HEK293T (cell line): ENCODE data around the gene DNAH1.

Experiments
- ARNT ChIP-seq: fragments of 450-650 bp; IDR thresholded peaks from 2 replicates; pipeline ENCODE4 v1.6.1; 2017; ENCODE audit warnings: mild to moderate bottlenecking
- BHLHE40 ChIP-seq: fragments of 450-650 bp; IDR thresholded peaks from 2 replicates; pipeline ENCODE4 v1.6.1; 2016; ENCODE audit warnings: mild to moderate bottlenecking, moderate library complexity, borderline replicate concordance
- CTBP1 ChIP-seq: fragments of 450-650 bp; IDR thresholded peaks from 2 replicates; pipeline ENCODE4 v1.6.1; 2016; ENCODE audit warnings: borderline replicate concordance
- ELF4 ChIP-seq: fragments of 450-650 bp; IDR thresholded peaks from 2 replicates; pipeline ENCODE4 v1.6.1; 2017; ENCODE audit warnings: antibody characterized with exemption
- FOXA1 ChIP-seq: fragments of 450-650 bp; IDR thresholded peaks from 2 replicates; pipeline ENCODE4 v1.6.1; 2016; ENCODE audit warnings: mild to moderate bottlenecking
- FOXM1 ChIP-seq: fragments of 450-650 bp; IDR thresholded peaks from 2 replicates; pipeline ENCODE4 v1.6.1; 2017; ENCODE audit warnings: mild to moderate bottlenecking, borderline replicate concordance
- L3MBTL2 ChIP-seq: fragments of 450-650 bp; conservative IDR thresholded peaks from 2 replicates; pipeline ENCODE4 v1.6.1; 2016; ENCODE audit warnings: mild to moderate bottlenecking
- NFRKB ChIP-seq: fragments of 450-650 bp; IDR thresholded peaks from 2 replicates; pipeline ENCODE4 v1.6.1; 2016; ENCODE audit warnings: mild to moderate bottlenecking, moderate library complexity
- SP1 ChIP-seq: fragments of 450-650 bp; IDR thresholded peaks from 2 replicates; pipeline ENCODE4 v1.6.1; 2017
- SUZ12 ChIP-seq: fragments of 450-650 bp; IDR thresholded peaks from 2 replicates; pipeline ENCODE4 v1.6.1; 2016; ENCODE audit warnings: mild to moderate bottlenecking
- TARDBP ChIP-seq: fragments of 450-650 bp; IDR thresholded peaks from 2 replicates; pipeline ENCODE4 v1.6.1; 2016

GRCh38 chr3:52311576-52312119 is 4.5 kb upstream of the DNAH1 start:
- TF ChIP-seq BHLHE40 (no peak), ELF4 (no peak), CTBP1 (no peak), L3MBTL2 (no peak), SUZ12 (no peak), ARNT (no peak), FOXA1 (no peak), FOXM1 (no peak), SP1 (no peak), NFRKB (no peak), TARDBP (no peak)
